Stimulated activated CD8-positive, alpha-beta memory T cell treated with anti-CD3 and anti-CD28 coated beads, Interleukin-12 subunit alpha, Interleukin-12 subunit beta, amount 100 ng/mL, for 1 hour (primary cell): ENCODE data around the gene MED15.
"Not testable (repeated sequence)": the region's sequence is repeated elsewhere in the genome, so short reads cannot be mapped to it uniquely, and the experiment has no call there.

Experiments
- DNase-seq: peaks from one replicate; pipeline ENCODE4 v3.0.0-alpha.2; 2020; ENCODE audit warnings: low read depth

MED15 gene

GRCh38 chr22:20484948-20485683, 22.3 kb upstream of the MED15 start:
- no peak for DNase-seq

- no peak for DNase-seq
Observed at GRCh38 chr22:20486229-20486628, 21.2 kb upstream of the MED15 start.

GRCh38 chr22:20487715-20488114, 19.7 kb upstream of the MED15 start:
- DNase-seq: no peak

- DNase-seq: no peak
Observed at GRCh38 chr22:20488946-20489345, 18.5 kb upstream of the MED15 start.

GRCh38 chr22:20490183-20490940, 17.0 kb upstream of the MED15 start:
- DNase-seq: no peak

- no peak for DNase-seq
Observed at GRCh38 chr22:20490941-20491307, 16.5 kb upstream of the MED15 start.

- DNase-seq: no peak
Observed at GRCh38 chr22:20491346-20491745, 16.1 kb upstream of the MED15 start.

- DNase-seq: no peak
Observed at GRCh38 chr22:20494978-20495860, 12.2 kb upstream of the MED15 start, which contains the start of gene KLHL22. Gene KLHL22 (minus strand): TSS chr22:20495795. CDS start chr22:20489211, 6,584 bp downstream.

- peak; percentile 82 for DNase-seq
Observed at GRCh38 chr22:20495861-20496681, 11.3 kb upstream of the MED15 start.

GRCh38 chr22:20497426-20497825, 10.0 kb upstream of the MED15 start:
- DNase-seq: no peak

- DNase-seq: no peak
Observed at GRCh38 chr22:20498913-20499312, 8.5 kb upstream of the MED15 start.

- no peak for DNase-seq
Observed at GRCh38 chr22:20499769-20500168, 7.6 kb upstream of the MED15 start.

- no peak for DNase-seq
Observed at GRCh38 chr22:20503816-20504215, 3.6 kb upstream of the MED15 start.

- DNase-seq: not testable (repeated sequence)
Observed at GRCh38 chr22:20504293-20504922, 3.0 kb upstream of the MED15 start.

GRCh38 chr22:20506543-20507252, 712 bp upstream of the MED15 start:
- no peak for DNase-seq

- not testable (repeated sequence) for DNase-seq
Observed at GRCh38 chr22:20508067-20508755, 801 bp downstream of the MED15 start.

- no peak for DNase-seq
Observed at GRCh38 chr22:20508815-20509271, 1.4 kb downstream of the MED15 start.

- DNase-seq: no peak
Observed at GRCh38 chr22:20509344-20510047, 2.1 kb downstream of the MED15 start.
